ENCODE data around the gene PRRG4. TPM values are rescaled to one million over a fixed set of nuclear protein-coding genes. Genes with fewer than 3 reads are reported as not detected.
"Not testable (repeated sequence)": the region's sequence is repeated elsewhere in the genome, so short reads cannot be mapped to it uniquely, and the experiment has no call there.

PRRG4 gene
- 0.36 TPM for polyA plus RNA-seq (ENCODE audit: insufficient read length)

GRCh38 chr11:32829680-32830412 is at the start of gene PRRG4:
Gene PRRG4, plus strand, starts transcription at chr11:32829927. Its CDS starts 603 bp downstream, at chr11:32830530.
- DNase-seq: peak; percentile 36

- not testable (repeated sequence) for DNase-seq
These were observed 48.9 kb upstream of the PRRG4 start for GRCh38 chr11:32780839-32781238.

DNA sequence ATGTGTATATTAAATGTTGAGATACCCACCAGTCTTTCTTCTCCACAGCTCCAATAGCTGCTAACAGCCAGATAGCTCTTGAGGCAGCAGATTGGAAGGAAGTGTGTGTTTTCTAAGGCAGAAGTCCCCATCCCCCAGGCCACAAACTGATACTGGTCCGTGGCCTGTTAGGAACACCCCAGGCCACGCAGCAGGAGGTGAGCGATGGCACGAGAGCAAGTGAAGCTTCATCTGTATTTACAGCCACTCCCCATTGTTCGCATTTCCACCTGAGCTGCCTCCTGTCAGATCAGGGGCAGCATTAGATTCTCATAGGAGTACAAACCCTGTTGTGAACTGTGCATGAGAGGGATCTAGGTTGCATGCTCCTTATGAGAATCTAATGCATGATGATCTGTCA is 48.0 kb upstream of the PRRG4 start:
- DNase-seq: peak; percentile 1

DNA sequence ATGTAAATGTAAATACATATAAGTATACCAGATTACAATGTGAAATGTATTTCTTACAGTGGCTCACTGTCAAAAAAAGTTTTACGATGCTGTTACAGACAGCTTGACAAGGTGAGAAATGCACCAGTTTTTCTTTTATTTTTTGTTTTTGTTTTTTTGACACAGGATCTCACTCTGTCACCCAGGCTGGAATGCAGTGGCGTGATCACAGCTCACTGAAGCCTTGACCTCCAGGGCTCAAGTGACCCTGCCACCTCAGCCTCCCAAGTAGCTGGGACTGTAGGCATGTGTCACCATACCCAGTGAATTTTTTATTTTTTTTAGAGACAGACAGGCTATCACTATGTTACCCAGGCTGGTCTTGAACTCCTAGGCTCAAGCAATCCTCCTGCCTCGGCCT is 44.5 kb upstream of the PRRG4 start:
- DNase-seq: no peak

DNA sequence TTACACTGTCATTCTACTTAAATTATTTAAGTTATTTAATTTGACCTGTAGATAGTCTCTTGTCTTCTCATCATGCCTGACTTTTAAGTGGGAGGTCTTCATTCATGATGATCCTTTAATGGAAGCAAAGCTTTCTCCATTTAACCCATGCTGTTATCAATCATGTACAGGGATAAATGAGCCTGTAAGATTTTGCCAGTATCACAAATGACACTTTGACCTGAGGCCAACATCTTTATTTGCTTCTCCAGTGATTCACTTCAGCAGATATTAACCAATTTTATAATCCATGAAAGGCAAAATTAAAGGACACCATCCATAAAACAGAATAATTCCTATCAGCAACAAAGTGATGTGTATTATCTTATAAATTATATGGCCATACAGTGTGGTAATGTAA is 42.9 kb upstream of the PRRG4 start:
- DNase-seq: no peak

GRCh38 chr11:32790916-32791315 is 38.8 kb upstream of the PRRG4 start:
- no peak for DNase-seq

GRCh38 chr11:32792111-32792947 is 37.4 kb upstream of the PRRG4 start:
- no peak for DNase-seq

DNA sequence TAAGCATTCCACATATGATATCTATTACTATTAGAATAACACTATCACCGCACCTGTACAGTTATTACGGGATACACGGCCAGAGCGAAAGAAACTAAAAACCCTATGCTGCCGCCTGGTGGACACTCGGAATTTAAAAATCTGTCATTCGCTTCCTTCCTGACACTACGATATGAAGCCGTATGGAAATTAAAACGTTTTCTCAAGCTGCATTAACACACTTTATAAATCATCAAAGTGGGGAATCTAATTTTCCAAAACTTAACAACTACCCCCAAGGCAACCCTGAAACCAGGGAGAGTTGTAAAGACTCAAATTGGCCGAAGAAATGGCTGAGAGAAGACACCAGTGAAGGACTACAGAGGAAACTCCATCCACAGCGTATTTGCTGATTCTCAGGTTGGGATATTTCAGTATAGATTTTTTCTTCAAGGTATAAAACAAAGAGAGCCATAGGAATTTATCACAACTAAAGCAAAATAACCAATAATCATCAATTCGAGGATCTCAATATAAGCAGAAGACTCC is 36.7 kb upstream of the PRRG4 start:
- peak; percentile 40 for DNase-seq

GRCh38 chr11:32794439-32794838 is 35.3 kb upstream of the PRRG4 start, which contains the start of gene CCDC73:
Gene CCDC73, minus strand, starts transcription at chr11:32794662. Its CDS starts 34,419 bp downstream, at chr11:32760243.
- DNase-seq: no peak

GRCh38 chr11:32796425-32796824 is 33.3 kb upstream of the PRRG4 start:
- no peak for DNase-seq

DNA sequence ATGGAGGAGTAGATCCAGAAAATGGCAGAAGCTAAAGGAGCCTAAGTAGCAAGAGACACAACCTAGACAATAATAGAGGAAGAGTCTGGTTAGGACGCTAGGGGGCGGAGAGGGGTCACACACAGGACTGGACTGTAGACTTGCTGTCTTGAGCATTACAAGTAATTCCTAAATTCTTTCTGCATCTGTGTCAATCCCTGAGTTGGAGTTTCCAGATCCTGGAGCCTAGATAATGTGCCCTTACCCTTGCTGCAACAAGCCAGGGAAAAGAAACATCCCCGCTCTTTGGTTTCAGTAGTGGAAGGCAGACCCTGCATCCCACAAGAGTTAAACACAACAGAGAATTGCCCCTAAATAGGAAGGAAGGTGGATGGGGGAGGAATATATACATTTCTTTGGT is 20.4 kb upstream of the PRRG4 start:
- DNase-seq: peak; percentile 53

DNA sequence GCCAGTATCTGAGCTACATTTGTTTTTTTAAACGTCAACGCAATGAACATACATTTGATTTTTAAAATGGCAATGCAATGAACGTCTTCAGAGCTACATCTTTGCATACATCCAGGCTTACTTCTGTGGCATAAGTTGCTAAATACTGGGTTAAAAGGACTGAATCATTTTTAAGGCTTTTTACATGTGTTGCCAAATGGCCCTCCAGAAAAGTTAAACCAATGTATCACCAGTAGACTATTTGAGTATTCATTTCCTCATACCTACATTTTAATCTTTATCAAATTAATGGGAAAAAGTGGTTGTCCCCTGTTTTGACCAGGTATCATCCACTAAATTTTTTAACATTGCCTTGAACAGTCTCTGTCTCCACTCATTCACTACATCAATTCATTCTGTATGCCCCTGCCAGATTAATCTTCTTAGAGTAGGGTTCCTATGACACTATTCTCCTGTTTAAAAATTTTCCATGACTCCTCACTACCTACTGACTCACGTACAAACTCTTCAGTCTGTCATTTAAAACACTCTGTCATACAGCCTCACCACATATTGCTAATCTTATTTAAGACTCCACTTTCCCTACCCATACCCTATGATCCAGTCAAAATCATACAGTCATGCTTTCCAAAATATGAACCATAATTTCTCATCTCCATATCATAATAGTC is 12.4 kb upstream of the PRRG4 start:
- DNase-seq: no peak

DNA sequence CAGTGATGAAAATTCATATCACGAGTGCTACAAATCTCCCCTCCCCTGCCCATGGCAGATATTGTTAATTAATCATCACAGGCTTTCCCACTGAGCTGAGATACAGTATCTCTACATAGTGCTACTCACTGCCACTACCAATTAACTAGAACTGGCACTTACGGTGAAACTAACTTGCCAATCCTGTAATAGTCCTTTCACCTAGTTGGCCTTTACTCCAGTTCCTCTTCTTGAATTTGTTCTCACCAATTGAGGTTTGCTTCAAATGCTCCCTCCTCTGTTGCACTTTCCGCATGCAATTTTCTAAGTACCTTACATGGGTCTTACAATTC is 11.9 kb upstream of the PRRG4 start:
- no peak for DNase-seq

GRCh38 chr11:32819187-32819586 is 10.5 kb upstream of the PRRG4 start:
- DNase-seq: no peak

DNA sequence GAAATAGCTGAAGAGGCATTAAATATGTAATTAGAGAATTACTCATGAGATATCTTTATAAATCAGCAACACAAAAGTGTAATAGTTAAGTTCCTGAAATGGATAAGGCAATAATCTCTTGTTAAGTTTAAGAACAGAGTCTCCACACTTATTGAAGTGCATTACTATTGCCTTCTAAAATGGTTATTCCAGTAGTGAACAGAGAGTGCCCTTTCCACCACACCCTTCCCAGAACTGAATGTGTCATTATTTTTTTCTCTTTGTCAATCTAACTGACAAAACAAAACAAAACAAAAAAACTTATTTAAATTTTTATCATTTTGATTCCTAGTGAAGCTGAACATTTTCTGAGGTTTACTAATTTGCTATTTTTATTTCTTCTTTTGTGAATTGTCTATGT is 9.2 kb upstream of the PRRG4 start:
- DNase-seq: no peak

- no peak for DNase-seq
These were observed 8.2 kb upstream of the PRRG4 start for GRCh38 chr11:32821517-32821916.

DNA sequence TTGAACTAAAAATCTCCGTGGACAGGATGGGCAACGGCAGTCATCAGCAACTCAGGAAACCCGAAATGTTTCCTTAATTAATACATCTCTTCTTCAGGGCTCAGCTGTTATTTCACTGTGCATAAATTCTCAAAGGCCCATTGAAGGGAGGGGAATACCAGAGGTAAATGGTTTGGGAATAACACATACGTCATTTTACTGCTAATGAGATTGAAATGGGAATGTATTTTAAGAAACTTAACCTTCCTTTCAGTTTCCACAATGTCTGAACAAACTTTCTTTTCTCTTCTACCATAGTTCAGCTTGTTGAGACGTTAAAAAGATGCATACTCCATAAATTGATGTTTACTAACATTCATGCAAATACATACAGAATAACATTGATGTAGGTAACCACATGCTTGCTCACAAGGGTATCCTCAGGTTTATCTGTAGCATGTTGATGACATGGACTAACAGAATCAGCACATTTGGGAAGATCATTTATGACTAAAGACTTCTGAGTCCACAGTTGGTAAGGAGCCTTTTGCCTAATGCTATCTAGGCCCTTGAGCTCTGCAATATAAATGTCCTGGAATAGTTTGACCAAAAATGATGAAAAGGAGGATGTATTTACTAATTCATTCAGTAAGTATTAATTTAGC is 7.7 kb upstream of the PRRG4 start:
- DNase-seq: no peak

DNA sequence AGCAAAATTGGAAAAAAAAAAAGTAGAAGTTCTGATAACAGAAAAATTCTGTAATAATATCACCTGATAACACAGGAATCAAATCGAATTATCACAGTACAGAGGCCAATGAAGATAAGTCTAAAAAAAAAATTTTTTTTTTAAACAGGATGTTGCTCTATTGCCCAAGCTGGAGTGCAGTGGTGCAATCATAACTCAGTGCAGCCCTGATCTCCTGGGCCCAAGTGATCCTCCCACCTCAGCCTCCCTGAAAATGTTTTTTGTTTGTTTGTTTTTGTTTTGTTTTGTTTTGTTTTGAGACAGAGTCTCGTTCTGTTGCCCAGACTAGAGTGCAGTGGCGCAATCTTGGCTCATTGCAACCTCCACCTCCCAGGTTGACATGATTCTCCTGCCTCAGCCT is 6.1 kb upstream of the PRRG4 start:
- DNase-seq: not testable (repeated sequence)

- no peak for DNase-seq
These were observed 3.6 kb upstream of the PRRG4 start for GRCh38 chr11:32826113-32826512.

- no peak for DNase-seq
These were observed 2.5 kb upstream of the PRRG4 start for GRCh38 chr11:32827276-32827675.

GRCh38 chr11:32829157-32829679 is 509 bp upstream of the PRRG4 start:
- no peak for DNase-seq

GRCh38 chr11:32830413-32830738 is 649 bp downstream of the PRRG4 start:
- DNase-seq: no peak
